GM12801 (cell line): ENCODE data around the gene SHISA5.

ENCODE experiments used
- TF ChIP-seq, protein P1 (sequence below): IDR thresholded peaks from one replicate; pipeline ENCODE4 v1.5.1; 2011; ENCODE audit warnings: control low read depth; ENCODE audit not compliant: insufficient read length; ENCODE audit errors: extremely low read depth

The SHISA5 gene

DNA sequence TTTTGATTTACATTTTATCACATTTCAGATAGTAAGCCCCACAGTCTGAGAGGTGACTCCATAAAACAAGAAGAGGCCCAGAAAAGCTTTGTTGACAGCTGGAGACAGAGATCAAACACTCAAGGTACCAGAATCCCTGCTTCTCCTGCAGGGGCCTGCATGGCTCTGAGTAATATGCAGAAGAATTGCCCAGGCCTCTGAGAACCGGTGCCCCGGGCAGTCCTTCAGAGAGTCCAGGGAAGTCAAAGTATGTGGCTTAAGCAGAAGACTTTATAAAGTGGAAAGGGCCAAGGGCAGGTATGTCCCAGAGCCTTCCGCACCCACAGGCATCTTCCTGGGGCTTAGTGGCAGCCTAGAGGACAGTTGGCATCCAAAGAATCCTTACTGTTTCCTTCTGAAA, 44.6 kb downstream of the SHISA5 start:
- TF ChIP-seq, protein P1, sequence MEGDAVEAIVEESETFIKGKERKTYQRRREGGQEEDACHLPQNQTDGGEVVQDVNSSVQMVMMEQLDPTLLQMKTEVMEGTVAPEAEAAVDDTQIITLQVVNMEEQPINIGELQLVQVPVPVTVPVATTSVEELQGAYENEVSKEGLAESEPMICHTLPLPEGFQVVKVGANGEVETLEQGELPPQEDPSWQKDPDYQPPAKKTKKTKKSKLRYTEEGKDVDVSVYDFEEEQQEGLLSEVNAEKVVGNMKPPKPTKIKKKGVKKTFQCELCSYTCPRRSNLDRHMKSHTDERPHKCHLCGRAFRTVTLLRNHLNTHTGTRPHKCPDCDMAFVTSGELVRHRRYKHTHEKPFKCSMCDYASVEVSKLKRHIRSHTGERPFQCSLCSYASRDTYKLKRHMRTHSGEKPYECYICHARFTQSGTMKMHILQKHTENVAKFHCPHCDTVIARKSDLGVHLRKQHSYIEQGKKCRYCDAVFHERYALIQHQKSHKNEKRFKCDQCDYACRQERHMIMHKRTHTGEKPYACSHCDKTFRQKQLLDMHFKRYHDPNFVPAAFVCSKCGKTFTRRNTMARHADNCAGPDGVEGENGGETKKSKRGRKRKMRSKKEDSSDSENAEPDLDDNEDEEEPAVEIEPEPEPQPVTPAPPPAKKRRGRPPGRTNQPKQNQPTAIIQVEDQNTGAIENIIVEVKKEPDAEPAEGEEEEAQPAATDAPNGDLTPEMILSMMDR = no peak

DNA sequence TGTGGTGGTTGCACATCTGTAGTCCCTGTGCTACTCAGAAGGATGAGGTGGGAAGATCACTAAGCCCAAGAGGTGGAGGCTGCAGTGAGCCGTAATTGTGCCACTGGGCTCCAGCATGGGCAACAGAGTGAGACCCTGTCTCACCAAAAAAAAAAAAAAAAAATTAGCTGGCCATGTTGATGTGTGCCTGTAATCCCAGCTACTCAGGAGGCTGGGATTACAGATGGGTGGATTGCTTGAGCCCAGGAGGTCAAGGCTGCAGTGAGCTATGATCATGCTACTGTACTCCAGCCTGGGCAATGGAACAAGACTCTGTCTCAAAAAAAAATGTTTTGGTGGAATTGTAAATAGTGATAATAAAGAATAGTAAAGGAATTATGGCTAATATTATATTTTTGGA, 47.5 kb downstream of the SHISA5 start:
- TF ChIP-seq, protein P1 = no peak

DNA sequence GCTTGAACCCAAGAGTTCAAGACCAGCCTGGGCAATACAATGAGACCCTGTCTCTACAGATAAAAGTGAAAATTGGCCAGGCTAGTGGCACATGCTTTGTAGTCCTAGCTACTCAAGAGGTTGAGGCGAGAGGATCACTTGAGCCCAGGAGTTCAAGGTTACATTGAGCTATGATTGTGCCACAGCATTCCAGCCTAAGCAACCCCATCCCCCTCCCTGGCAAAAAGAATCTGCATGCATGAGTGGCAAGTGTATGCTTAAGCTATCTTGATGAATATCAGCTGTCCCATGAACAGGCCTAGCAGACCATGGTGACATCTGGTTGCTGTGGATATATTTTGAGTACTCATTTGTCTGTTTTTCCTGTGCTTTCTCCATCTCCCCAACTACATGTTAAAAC, 52.7 kb downstream of the SHISA5 start:
- TF ChIP-seq, protein P1 = no peak

DNA sequence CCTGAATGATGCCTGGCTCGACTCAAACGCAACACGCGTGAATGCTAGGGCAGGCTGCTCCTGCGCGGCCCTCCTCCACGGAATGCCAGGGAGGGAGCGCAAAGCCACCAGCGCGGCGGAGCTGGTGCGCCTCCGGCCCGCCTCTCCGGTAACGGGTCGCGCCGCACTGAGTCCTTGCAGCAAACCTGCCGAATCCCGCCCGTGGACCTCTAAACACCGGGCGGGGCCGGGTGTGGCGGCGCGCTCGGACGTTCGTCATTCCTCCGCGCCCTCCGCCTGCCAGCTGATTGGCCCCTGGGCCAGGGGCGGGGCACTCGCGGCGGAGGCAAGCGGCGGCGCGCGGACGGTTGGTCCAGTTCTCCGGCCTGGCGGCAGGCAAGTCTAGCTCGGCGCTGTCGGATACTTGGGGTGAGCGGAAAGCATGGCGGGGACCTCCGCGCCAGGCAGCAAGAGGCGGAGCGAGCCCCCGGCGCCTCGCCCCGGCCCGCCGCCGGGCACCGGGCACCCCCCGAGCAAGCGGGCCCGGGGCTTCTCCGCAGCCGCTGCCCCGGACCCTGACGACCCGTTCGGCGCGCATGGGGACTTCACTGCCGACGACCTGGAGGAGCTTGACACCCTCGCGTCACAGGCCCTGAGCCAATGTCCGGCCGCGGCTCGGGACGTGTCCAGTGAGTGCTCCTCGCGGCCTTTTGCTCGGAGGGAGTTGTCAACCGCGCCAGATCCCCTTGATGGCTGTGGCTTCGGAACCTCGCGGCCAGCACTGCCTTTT, 57.4 kb downstream of the SHISA5 start, which contains the start of gene ATRIP:
Gene ATRIP, plus strand, starts transcription at position 313 of the 769 bp plus-strand sequence. Its CDS starts 109 bp downstream, at position 422.
- TF ChIP-seq, protein P1 = no peak

DNA sequence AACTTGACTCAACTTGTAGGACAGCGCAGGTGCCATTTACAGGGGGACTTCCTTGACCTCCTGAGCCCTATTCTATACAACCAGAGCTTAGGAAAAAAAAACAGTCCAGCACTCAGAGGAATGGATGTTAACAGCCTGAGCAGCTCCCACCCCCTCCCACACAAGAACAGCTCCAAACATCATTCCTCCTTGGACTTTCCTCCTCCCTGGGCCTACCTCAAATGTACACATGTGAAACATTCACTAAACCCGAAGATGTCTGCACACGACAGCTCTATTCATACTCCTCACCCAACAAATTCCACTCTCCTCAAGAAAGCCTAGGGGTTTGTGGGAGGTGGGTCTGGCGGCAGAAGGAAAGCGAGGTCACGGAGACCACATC, 57.9 kb downstream of the SHISA5 start:
- TF ChIP-seq, protein P1 = no peak

DNA sequence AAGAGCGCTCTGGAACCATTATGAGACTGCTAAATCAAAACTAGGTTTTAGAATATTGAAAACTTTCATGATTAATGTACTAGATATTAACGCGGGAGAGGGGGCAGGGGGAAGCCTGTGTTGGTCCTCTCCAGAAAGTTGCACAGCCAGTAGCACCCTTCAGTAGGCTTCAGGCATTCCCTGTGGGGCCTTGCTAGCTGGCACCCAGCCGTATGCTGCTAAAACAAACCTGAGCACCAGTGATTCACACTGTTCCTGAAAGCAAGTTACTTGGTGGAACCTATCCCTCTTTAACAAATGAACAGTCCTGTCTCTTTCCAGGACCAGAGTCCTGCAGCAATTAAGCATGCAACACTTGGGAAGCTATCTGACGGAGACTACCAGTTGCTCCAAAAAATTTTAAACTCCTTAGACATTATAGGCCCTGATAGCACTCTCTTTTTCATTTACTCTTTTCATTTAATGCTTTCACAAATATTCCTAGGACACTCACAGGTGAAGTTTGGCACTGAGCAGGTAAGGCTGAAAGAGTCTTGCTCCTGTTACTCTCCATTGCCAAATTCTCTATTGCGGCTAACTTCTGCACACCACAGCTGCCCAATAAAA, 58.6 kb downstream of the SHISA5 start:
- TF ChIP-seq, protein P1 = no peak

DNA sequence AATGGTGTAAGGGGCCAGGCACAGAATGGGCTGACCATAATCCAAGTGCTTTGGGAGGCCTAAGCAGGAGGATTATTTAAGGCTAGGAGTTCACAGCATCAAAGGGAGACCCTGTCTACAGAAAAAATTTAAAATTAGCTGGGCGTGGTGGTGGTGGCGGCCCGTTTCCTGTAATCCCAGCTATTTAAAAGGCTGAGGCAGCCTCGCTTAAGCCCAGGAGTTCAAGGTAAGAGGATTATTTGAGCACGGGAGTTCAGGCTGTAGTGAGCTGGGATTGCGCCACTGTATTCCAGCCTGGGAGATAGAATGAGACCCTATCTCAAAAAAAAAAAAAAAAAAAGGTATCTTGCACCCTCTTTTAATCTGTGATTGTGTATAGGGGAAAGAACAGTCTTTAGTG, 62.0 kb downstream of the SHISA5 start:
- TF ChIP-seq, protein P1 = no peak
